MCF 10A (cell line): Measurements from ENCODE around the gene ACSM6. TPM values are rescaled to one million over a fixed set of nuclear protein-coding genes. Genes with fewer than 3 reads are reported as not detected.

Source experiments
- BruUV-seq: library from RNA; stranded (reverse); fragments of 400-500 nt; replicated peaks from 2 replicates; lab custom pipeline; 2021; lab: Mats Ljungman, UMichigan
- CTCF ChIA-PET: fragments of 300-600 bp; sonication (Branson Sonifier 250); formaldehyde crosslinking; extraction: SDS; loops from one replicate; lab custom pipeline; 2021; ENCODE audit warnings: antibody characterized with exemption, inconsistent platforms; lab: Yijun Ruan, JAX
- POLR2A ChIA-PET: fragments of 300-600, 350-650 bp; sonication (Branson Sonifier 250); formaldehyde crosslinking; extraction: SDS; loops from one replicate; lab custom pipeline; 2020; ENCODE audit warnings: antibody characterized with exemption, inconsistent platforms; lab: Yijun Ruan, JAX
- DNase-seq: peaks from one replicate; pipeline ENCODE4 v3.0.0-alpha.2; 2018; ENCODE audit not compliant: unreplicated experiment
- H3K27ac Mint-ChIP-seq: one replicate; pipeline ENCODE4 v1.8.0; 2022; ENCODE audit warnings: mild to moderate bottlenecking, low read depth, mixed read lengths; ENCODE audit not compliant: unreplicated experiment
- H3K27me3 Mint-ChIP-seq: one replicate; pipeline ENCODE4 v1.8.0; 2022; ENCODE audit warnings: mixed read lengths; ENCODE audit not compliant: insufficient read depth, unreplicated experiment
- H3K36me3 Mint-ChIP-seq: one replicate; pipeline ENCODE4 v1.8.0; 2022; ENCODE audit warnings: mild to moderate bottlenecking, moderate library complexity, mixed read lengths; ENCODE audit not compliant: insufficient read depth, unreplicated experiment
- H3K4me1 Mint-ChIP-seq: one replicate; pipeline ENCODE4 v1.8.0; 2022; ENCODE audit warnings: mixed read lengths; ENCODE audit not compliant: insufficient read depth, unreplicated experiment
- H3K4me3 Mint-ChIP-seq: one replicate; pipeline ENCODE4 v1.8.0; 2022; ENCODE audit warnings: mild to moderate bottlenecking, moderate library complexity, mixed read lengths; ENCODE audit not compliant: unreplicated experiment
- H3K9me3 Mint-ChIP-seq: one replicate; pipeline ENCODE4 v1.8.0; 2022; ENCODE audit warnings: mixed read lengths; ENCODE audit not compliant: unreplicated experiment
- intact Hi-C: fragments of 100-400 bp; cut with micrococcal nuclease; formaldehyde crosslinking; loops from 2 replicates; pipeline ENCODE4 v1.14.1; 2022
- total RNA-seq: library from RNA; stranded (reverse); gene quantifications from 2 replicates; pipeline ENCODE4 v1.2.3, GENCODE V29; 2022
- TF ChIP-seq, protein P1 (sequence below): fragments of 200-600 bp; IDR thresholded peaks from one replicate; pipeline ENCODE4 v1.8.0; 2022; ENCODE audit warnings: antibody characterized with exemption, mild to moderate bottlenecking; ENCODE audit not compliant: unreplicated experiment

The ACSM6 gene
- total RNA-seq, 1 experiment from 2014 or later: not detected

- Mint-ChIP-seq H3K27me3 (no peaks in the 10 kb centered on the region), H3K27ac (no peak overlapping the region), H3K9me3 (no peaks in the 10 kb centered on the region), H3K36me3 (no peaks in the 10 kb centered on the region), H3K4me3 (no peak overlapping the region), H3K4me1 (no peaks in the 10 kb centered on the region)
- BruUV-seq: no TSS peak
- TF ChIP-seq, protein P1, sequence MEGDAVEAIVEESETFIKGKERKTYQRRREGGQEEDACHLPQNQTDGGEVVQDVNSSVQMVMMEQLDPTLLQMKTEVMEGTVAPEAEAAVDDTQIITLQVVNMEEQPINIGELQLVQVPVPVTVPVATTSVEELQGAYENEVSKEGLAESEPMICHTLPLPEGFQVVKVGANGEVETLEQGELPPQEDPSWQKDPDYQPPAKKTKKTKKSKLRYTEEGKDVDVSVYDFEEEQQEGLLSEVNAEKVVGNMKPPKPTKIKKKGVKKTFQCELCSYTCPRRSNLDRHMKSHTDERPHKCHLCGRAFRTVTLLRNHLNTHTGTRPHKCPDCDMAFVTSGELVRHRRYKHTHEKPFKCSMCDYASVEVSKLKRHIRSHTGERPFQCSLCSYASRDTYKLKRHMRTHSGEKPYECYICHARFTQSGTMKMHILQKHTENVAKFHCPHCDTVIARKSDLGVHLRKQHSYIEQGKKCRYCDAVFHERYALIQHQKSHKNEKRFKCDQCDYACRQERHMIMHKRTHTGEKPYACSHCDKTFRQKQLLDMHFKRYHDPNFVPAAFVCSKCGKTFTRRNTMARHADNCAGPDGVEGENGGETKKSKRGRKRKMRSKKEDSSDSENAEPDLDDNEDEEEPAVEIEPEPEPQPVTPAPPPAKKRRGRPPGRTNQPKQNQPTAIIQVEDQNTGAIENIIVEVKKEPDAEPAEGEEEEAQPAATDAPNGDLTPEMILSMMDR: no peak
- POLR2A ChIA-PET: no interaction called here
- no peak for DNase-seq
- CTCF ChIA-PET: no interaction called here
- intact Hi-C loops: no loop called here
Measured at GRCh38 chr10:95170790-95171189, 23.2 kb upstream of the ACSM6 start.

DNA sequence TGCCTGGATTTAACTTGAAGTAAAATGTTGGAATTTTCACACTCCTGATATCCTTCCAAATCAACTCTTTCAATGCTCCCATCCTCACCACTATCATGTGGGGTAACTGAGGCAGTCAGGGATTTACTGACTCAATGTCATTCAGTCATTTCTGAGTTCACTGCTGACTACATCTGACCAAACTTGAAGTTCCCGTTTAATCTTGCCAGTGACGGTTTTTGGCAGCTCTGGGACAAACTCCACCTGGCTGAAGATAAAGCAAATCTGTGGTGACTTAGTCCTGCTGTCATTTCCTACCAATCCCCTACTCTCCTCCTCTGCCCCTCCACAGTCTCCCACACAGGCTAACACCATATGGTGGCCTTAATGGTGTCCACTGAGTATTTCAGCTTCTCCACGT, 22.7 kb upstream of the ACSM6 start:
- H3K36me3 Mint-ChIP-seq: no peaks in the 10 kb centered on the region
- POLR2A ChIA-PET: no interaction called here
- H3K4me1 Mint-ChIP-seq: no peaks in the 10 kb centered on the region
- peaks cover 4% of the 10 kb centered on the region for H3K9me3 Mint-ChIP-seq
- H3K4me3 Mint-ChIP-seq: no peak overlapping the region
- H3K27me3 Mint-ChIP-seq: no peaks in the 10 kb centered on the region
- no TSS peak for BruUV-seq
- CTCF ChIA-PET: interaction anchor here (0.6 kb wide), 1 partner anchor 175 kb away, joined by 3 read pairs; no protein-coding TSS in a partner anchor
- intact Hi-C loops: no loop called here
- no peak for DNase-seq
- H3K27ac Mint-ChIP-seq: no peak overlapping the region
- TF ChIP-seq, protein P1: no peak

- H3K36me3 Mint-ChIP-seq: no peaks in the 10 kb centered on the region
- no peak overlapping the region for H3K4me3 Mint-ChIP-seq
- DNase-seq: no peak
- no peaks in the 10 kb centered on the region for H3K27me3 Mint-ChIP-seq
- peaks cover 6% of the 10 kb centered on the region for H3K9me3 Mint-ChIP-seq
- no peaks in the 10 kb centered on the region for H3K4me1 Mint-ChIP-seq
- intact Hi-C loops: no loop called here
- ChIA-PET CTCF (interaction anchor here (0.5 kb wide), 1 partner anchor 36 kb away, joined by 5 read pairs; no protein-coding TSS in a partner anchor), POLR2A (interaction anchor here (0.6 kb wide), 1 partner anchor 497 kb away, joined by 4 read pairs; no protein-coding TSS in a partner anchor)
- H3K27ac Mint-ChIP-seq: no peak overlapping the region
- TF ChIP-seq, protein P1: no peak
- BruUV-seq: no TSS peak
Measured at GRCh38 chr10:95172851-95173250, 21.2 kb upstream of the ACSM6 start.

GRCh38 chr10:95176101-95176500, 17.9 kb upstream of the ACSM6 start:
- TF ChIP-seq, protein P1: no peak
- CTCF ChIA-PET: no interaction called here
- DNase-seq: no peak
- Mint-ChIP-seq H3K27me3 (no peaks in the 10 kb centered on the region), H3K36me3 (no peaks in the 10 kb centered on the region), H3K4me3 (no peak overlapping the region), H3K27ac (no peak overlapping the region), H3K9me3 (peaks cover 6% of the 10 kb centered on the region), H3K4me1 (no peaks in the 10 kb centered on the region)
- BruUV-seq: no TSS peak
- POLR2A ChIA-PET: no interaction called here
- intact Hi-C loops: no loop called here
